ENCODE results near the gene PRDM2. TPM values are rescaled to one million over a fixed set of nuclear protein-coding genes. Genes with fewer than 3 reads are reported as not detected.

The PRDM2 gene
- polyA plus RNA-seq, 1 of the 3 experiments (the other 2 are of a cell fraction), result 7.2 TPM

DNA sequence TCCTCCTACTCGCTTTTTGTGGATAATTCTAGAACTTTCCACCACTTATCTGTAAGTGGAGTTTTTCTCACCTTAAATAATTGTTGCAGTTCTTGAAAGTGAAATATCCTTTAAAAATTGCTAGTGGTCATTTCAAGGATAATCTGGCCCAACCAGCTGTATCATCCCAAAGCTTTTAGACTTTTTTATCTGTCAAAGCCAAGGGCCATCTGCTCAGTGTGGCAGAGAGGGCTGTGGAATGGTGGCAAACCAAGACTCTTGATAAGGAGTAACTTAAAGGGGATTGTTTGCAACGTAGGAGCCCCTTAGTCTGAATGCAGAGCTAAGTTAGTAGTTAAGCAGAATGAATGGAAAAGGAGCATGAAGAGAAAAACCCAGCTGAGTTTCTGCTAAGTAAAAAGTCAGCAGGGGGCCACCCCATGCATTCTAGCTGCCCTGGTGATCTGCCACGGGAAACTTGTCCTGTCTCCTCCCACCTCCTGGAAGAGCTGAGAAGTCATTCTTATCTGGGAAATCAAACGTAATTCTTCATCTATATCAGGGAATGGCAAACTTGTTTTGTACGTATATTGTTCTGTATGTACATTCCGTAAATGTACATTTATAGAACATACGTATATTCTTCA, 169.3 kb downstream of the PRDM2 start:
- 9% methylated on average over 7 of the region's 7 CpGs for WGBS (ENCODE audit: low lambda C conversion rate)
- TF ChIP-seq, protein P1, sequence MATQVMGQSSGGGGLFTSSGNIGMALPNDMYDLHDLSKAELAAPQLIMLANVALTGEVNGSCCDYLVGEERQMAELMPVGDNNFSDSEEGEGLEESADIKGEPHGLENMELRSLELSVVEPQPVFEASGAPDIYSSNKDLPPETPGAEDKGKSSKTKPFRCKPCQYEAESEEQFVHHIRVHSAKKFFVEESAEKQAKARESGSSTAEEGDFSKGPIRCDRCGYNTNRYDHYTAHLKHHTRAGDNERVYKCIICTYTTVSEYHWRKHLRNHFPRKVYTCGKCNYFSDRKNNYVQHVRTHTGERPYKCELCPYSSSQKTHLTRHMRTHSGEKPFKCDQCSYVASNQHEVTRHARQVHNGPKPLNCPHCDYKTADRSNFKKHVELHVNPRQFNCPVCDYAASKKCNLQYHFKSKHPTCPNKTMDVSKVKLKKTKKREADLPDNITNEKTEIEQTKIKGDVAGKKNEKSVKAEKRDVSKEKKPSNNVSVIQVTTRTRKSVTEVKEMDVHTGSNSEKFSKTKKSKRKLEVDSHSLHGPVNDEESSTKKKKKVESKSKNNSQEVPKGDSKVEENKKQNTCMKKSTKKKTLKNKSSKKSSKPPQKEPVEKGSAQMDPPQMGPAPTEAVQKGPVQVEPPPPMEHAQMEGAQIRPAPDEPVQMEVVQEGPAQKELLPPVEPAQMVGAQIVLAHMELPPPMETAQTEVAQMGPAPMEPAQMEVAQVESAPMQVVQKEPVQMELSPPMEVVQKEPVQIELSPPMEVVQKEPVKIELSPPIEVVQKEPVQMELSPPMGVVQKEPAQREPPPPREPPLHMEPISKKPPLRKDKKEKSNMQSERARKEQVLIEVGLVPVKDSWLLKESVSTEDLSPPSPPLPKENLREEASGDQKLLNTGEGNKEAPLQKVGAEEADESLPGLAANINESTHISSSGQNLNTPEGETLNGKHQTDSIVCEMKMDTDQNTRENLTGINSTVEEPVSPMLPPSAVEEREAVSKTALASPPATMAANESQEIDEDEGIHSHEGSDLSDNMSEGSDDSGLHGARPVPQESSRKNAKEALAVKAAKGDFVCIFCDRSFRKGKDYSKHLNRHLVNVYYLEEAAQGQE (IDR thresholded peaks at IDR 0.05; ENCODE audit: low read depth, low read length), result no peak
- TF ChIP-seq, protein P2, sequence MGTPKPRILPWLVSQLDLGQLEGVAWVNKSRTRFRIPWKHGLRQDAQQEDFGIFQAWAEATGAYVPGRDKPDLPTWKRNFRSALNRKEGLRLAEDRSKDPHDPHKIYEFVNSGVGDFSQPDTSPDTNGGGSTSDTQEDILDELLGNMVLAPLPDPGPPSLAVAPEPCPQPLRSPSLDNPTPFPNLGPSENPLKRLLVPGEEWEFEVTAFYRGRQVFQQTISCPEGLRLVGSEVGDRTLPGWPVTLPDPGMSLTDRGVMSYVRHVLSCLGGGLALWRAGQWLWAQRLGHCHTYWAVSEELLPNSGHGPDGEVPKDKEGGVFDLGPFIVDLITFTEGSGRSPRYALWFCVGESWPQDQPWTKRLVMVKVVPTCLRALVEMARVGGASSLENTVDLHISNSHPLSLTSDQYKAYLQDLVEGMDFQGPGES (IDR thresholded peaks at IDR 0.05; ENCODE audit: low read depth, low read length), result no peak
- no peak for TF ChIP-seq RFX5 (IDR thresholded peaks at IDR 0.05; ENCODE audit: low read length)
- TF ChIP-seq FOSL2 (IDR thresholded peaks at IDR 0.05; ENCODE audit: borderline replicate concordance, low read depth), result no peak
- no peak for TF ChIP-seq NFIC (IDR thresholded peaks at IDR 0.05; ENCODE audit: borderline replicate concordance)
- TF ChIP-seq MXI1 (IDR thresholded peaks at IDR 0.05; ENCODE audit: low read depth, low read length), result no peak
- no peak for TF ChIP-seq EZH2phosphoT487 (IDR thresholded peaks at IDR 0.05; ENCODE audit: borderline replicate concordance, low read depth)
- TF ChIP-seq, protein P3, sequence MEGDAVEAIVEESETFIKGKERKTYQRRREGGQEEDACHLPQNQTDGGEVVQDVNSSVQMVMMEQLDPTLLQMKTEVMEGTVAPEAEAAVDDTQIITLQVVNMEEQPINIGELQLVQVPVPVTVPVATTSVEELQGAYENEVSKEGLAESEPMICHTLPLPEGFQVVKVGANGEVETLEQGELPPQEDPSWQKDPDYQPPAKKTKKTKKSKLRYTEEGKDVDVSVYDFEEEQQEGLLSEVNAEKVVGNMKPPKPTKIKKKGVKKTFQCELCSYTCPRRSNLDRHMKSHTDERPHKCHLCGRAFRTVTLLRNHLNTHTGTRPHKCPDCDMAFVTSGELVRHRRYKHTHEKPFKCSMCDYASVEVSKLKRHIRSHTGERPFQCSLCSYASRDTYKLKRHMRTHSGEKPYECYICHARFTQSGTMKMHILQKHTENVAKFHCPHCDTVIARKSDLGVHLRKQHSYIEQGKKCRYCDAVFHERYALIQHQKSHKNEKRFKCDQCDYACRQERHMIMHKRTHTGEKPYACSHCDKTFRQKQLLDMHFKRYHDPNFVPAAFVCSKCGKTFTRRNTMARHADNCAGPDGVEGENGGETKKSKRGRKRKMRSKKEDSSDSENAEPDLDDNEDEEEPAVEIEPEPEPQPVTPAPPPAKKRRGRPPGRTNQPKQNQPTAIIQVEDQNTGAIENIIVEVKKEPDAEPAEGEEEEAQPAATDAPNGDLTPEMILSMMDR (IDR thresholded peaks at IDR 0.05), result no peak
- TF ChIP-seq, protein P4, sequence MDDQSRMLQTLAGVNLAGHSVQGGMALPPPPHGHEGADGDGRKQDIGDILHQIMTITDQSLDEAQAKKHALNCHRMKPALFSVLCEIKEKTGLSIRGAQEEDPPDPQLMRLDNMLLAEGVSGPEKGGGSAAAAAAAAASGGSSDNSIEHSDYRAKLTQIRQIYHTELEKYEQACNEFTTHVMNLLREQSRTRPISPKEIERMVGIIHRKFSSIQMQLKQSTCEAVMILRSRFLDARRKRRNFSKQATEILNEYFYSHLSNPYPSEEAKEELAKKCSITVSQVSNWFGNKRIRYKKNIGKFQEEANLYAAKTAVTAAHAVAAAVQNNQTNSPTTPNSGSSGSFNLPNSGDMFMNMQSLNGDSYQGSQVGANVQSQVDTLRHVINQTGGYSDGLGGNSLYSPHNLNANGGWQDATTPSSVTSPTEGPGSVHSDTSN (IDR thresholded peaks at IDR 0.05), result no peak
- TF ChIP-seq, protein P5, sequence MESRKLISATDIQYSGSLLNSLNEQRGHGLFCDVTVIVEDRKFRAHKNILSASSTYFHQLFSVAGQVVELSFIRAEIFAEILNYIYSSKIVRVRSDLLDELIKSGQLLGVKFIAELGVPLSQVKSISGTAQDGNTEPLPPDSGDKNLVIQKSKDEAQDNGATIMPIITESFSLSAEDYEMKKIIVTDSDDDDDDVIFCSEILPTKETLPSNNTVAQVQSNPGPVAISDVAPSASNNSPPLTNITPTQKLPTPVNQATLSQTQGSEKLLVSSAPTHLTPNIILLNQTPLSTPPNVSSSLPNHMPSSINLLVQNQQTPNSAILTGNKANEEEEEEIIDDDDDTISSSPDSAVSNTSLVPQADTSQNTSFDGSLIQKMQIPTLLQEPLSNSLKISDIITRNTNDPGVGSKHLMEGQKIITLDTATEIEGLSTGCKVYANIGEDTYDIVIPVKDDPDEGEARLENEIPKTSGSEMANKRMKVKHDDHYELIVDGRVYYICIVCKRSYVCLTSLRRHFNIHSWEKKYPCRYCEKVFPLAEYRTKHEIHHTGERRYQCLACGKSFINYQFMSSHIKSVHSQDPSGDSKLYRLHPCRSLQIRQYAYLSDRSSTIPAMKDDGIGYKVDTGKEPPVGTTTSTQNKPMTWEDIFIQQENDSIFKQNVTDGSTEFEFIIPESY (IDR thresholded peaks at IDR 0.05; ENCODE audit: borderline replicate concordance, low read depth), result no peak
- TF ChIP-seq, protein P6, sequence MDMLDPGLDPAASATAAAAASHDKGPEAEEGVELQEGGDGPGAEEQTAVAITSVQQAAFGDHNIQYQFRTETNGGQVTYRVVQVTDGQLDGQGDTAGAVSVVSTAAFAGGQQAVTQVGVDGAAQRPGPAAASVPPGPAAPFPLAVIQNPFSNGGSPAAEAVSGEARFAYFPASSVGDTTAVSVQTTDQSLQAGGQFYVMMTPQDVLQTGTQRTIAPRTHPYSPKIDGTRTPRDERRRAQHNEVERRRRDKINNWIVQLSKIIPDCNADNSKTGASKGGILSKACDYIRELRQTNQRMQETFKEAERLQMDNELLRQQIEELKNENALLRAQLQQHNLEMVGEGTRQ (IDR thresholded peaks at IDR 0.05; ENCODE audit: borderline replicate concordance, low read depth, low read length), result no peak
- TF ChIP-seq TCF12 (IDR thresholded peaks at IDR 0.05), result no peak
- no peak for TF ChIP-seq RCOR1 (IDR thresholded peaks at IDR 0.05; ENCODE audit: low read length)
- no peak for TF ChIP-seq FOXM1 (IDR thresholded peaks at IDR 0.05; ENCODE audit: low read depth)
- Histone ChIP-seq H3K9me3 (no peaks in the 10 kb centered on the region), H4K20me1 (ENCODE audit: insufficient read depth) (no peaks in the 10 kb centered on the region), H3K79me2 (ENCODE audit: insufficient read depth) (no peaks in the 10 kb centered on the region), H3K4me1 (ENCODE audit: control insufficient read depth in 1 of 2, insufficient read depth in 2 of 2, low read depth in 1 of 2, low read length in 1 of 2) (no peaks in the 10 kb centered on the region), H3K4me3 (ENCODE audit: low read depth in 2 of 2, low read length in 1 of 2) (no peak overlapping the region), H3K27me3 (ENCODE audit: insufficient read depth) (no peaks in the 10 kb centered on the region), H2AFZ (ENCODE audit: low read depth) (no peak overlapping the region), H3K4me2 (no peak overlapping the region), H3K9me2 (no peaks in the 10 kb centered on the region), H3K36me3 (replicated peaks in 1 of 2; ENCODE audit: control insufficient read depth in 1 of 2, insufficient read depth in 2 of 2, low read length in 1 of 2) (no peaks in the 10 kb centered on the region), H3K27ac (ENCODE audit: low read depth in 2 of 2, low read length in 1 of 2) (no peak overlapping the region), H3K9ac (no peak overlapping the region), H3F3A (replicated peaks; ENCODE audit: insufficient read depth) (no peaks in the 10 kb centered on the region)
- no peak for DNase-seq
- POLR2A ChIA-PET, result no interaction called here
- CTCF ChIA-PET, result no interaction called here
